Measurements from ENCODE around the gene DDX54.

GRCh38 chr12:113228394-113229028 lies 43.2 kb upstream of the DDX54 start:
- TF ChIP-seq CTCF (conservative IDR thresholded peaks at IDR 0.05; ENCODE audit: low read length) (no peak), EZH2phosphoT487 (IDR thresholded peaks at IDR 0.05; ENCODE audit: borderline replicate concordance) (no peak)
